Neural crest cell (in vitro differentiated cells): ENCODE data around the gene GOT2. TPM values are rescaled to one million over a fixed set of nuclear protein-coding genes. Genes with fewer than 3 reads are reported as not detected.

ENCODE experiments used
- DNase-seq: peaks from one replicate; pipeline ENCODE4 v3.0.0; 2021; ENCODE audit warnings: low read depth, mixed read lengths, low spot score
- H3K27ac Mint-ChIP-seq: one replicate; pipeline ENCODE4 v1.8.0; 2021; ENCODE audit warnings: mild to moderate bottlenecking, mixed read lengths; ENCODE audit not compliant: unreplicated experiment
- H3K27me3 Mint-ChIP-seq: 2 replicates; pipeline ENCODE4 v1.8.0; 2021; ENCODE audit warnings: low read depth, mild to moderate bottlenecking, mixed read lengths
- H3K36me3 Mint-ChIP-seq: 2 replicates; pipeline ENCODE4 v1.8.0; 2021; ENCODE audit warnings: low read depth, mild to moderate bottlenecking, mixed read lengths
- H3K4me1 Mint-ChIP-seq: 2 replicates; pipeline ENCODE4 v1.8.0; 2021; ENCODE audit warnings: mixed read lengths
- H3K4me3 Mint-ChIP-seq: one replicate; pipeline ENCODE4 v1.8.0; 2021; ENCODE audit warnings: mild to moderate bottlenecking, mixed read lengths
- H3K9me3 Mint-ChIP-seq: 2 replicates; pipeline ENCODE4 v1.8.0; 2021; ENCODE audit warnings: mixed read lengths
- CTCF ChIP-seq: fragments of 200-600 bp; sonication (generic); conservative IDR thresholded peaks from 2 replicates; pipeline ENCODE4 v1.5.0; 2021; ENCODE audit warnings: antibody characterized with exemption, mild to moderate bottlenecking
- total RNA-seq: library from RNA; stranded (reverse); gene quantifications from 2 replicates; pipeline ENCODE4 v1.2.1, GENCODE V29; 2021

The GOT2 gene
- total RNA-seq, 1 donor from 2014 or later = 128 TPM

- Mint-ChIP-seq H3K4me3 (peak overlapping the region; percentile 61), H3K27me3 (no peaks in the 10 kb centered on the region), H3K9me3 (no peaks in the 10 kb centered on the region), H3K36me3 (no peaks in the 10 kb centered on the region), H3K4me1 (peaks cover 25% of the 10 kb centered on the region), H3K27ac (no peak overlapping the region)
- DNase-seq = no peak
- no peak for TF ChIP-seq CTCF
Measured at GRCh38 chr16:58730724-58731370, 3.3 kb downstream of the GOT2 start.

GRCh38 chr16:58727796-58728568, 6.1 kb downstream of the GOT2 start:
- Mint-ChIP-seq H3K9me3 (no peaks in the 10 kb centered on the region), H3K27ac (no peak overlapping the region), H3K27me3 (no peaks in the 10 kb centered on the region), H3K4me3 (peak overlapping the region; percentile 11), H3K4me1 (peaks cover 21% of the 10 kb centered on the region), H3K36me3 (no peaks in the 10 kb centered on the region)
- TF ChIP-seq CTCF = no peak
- DNase-seq = no peak

- peak overlapping the region; percentile 11 for H3K4me3 Mint-ChIP-seq
- no peak for TF ChIP-seq CTCF
- peaks cover 13% of the 10 kb centered on the region for H3K4me1 Mint-ChIP-seq
- DNase-seq = no peak
- H3K9me3 Mint-ChIP-seq = no peaks in the 10 kb centered on the region
- H3K36me3 Mint-ChIP-seq = no peaks in the 10 kb centered on the region
- H3K27me3 Mint-ChIP-seq = no peaks in the 10 kb centered on the region
- peak overlapping the region; percentile 53 for H3K27ac Mint-ChIP-seq
Measured at GRCh38 chr16:58727028-58727781, 6.9 kb downstream of the GOT2 start.

- no peaks in the 10 kb centered on the region for H3K27me3 Mint-ChIP-seq
- no peaks in the 10 kb centered on the region for H3K9me3 Mint-ChIP-seq
- no peak for DNase-seq
- no peaks in the 10 kb centered on the region for H3K4me1 Mint-ChIP-seq
- TF ChIP-seq CTCF = no peak
- no peak overlapping the region for H3K4me3 Mint-ChIP-seq
- H3K27ac Mint-ChIP-seq = no peak overlapping the region
- peaks cover 7% of the 10 kb centered on the region for H3K36me3 Mint-ChIP-seq
Measured at GRCh38 chr16:58723109-58723508, 11.0 kb downstream of the GOT2 start.

- H3K9me3 Mint-ChIP-seq = no peaks in the 10 kb centered on the region
- no peak overlapping the region for H3K27ac Mint-ChIP-seq
- no peak for DNase-seq
- H3K4me3 Mint-ChIP-seq = no peak overlapping the region
- no peak for TF ChIP-seq CTCF
- H3K4me1 Mint-ChIP-seq = no peaks in the 10 kb centered on the region
- no peaks in the 10 kb centered on the region for H3K27me3 Mint-ChIP-seq
- H3K36me3 Mint-ChIP-seq = peaks cover 20% of the 10 kb centered on the region
Measured at GRCh38 chr16:58717994-58718393, 16.1 kb downstream of the GOT2 start.
